Melanocyte of skin (primary cell): Measurements from ENCODE around the gene MKI67. TPM values are rescaled to one million over a fixed set of nuclear protein-coding genes. Genes with fewer than 3 reads are reported as not detected.

ENCODE experiments used
- total RNA-seq, 2 donors: library from RNA; depleted of rRNA; stranded (reverse); fragments of >200 nt; gene quantifications; 2 replicates each; pipeline ENCODE4 v1.2.3, GENCODE V29; 2012

The MKI67 gene, protein sequence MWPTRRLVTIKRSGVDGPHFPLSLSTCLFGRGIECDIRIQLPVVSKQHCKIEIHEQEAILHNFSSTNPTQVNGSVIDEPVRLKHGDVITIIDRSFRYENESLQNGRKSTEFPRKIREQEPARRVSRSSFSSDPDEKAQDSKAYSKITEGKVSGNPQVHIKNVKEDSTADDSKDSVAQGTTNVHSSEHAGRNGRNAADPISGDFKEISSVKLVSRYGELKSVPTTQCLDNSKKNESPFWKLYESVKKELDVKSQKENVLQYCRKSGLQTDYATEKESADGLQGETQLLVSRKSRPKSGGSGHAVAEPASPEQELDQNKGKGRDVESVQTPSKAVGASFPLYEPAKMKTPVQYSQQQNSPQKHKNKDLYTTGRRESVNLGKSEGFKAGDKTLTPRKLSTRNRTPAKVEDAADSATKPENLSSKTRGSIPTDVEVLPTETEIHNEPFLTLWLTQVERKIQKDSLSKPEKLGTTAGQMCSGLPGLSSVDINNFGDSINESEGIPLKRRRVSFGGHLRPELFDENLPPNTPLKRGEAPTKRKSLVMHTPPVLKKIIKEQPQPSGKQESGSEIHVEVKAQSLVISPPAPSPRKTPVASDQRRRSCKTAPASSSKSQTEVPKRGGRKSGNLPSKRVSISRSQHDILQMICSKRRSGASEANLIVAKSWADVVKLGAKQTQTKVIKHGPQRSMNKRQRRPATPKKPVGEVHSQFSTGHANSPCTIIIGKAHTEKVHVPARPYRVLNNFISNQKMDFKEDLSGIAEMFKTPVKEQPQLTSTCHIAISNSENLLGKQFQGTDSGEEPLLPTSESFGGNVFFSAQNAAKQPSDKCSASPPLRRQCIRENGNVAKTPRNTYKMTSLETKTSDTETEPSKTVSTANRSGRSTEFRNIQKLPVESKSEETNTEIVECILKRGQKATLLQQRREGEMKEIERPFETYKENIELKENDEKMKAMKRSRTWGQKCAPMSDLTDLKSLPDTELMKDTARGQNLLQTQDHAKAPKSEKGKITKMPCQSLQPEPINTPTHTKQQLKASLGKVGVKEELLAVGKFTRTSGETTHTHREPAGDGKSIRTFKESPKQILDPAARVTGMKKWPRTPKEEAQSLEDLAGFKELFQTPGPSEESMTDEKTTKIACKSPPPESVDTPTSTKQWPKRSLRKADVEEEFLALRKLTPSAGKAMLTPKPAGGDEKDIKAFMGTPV (N-terminal part only)
- 10 to 100 TPM; 20.3 to 40.3 TPM for total RNA-seq

GRCh38 chr10:128125944-128126764 is at the start of gene MKI67:
TSS of gene MKI67 (minus strand) at chr10:128126423. CDS start at chr10:128125667, 756 bp downstream.

Other genes starting within 250 kb of the MKI67 start
- under 1 TPM in 1 of 2 donors, not detected in 1; under 0.01 TPM for gene CLRN3, start 233.5 kb downstream of the MKI67 start, total RNA-seq
- 1 to 10 TPM in 1 of 2 donors, under 1 TPM in 1; 0.69 to 1.3 TPM for gene PTPRE, start 219.3 kb downstream of the MKI67 start, total RNA-seq